ENCODE data around the gene TFPI. TPM values are rescaled to one million over a fixed set of nuclear protein-coding genes. Genes with fewer than 3 reads are reported as not detected.

The TFPI gene
- 301 and 437 TPM in 2 replicates for total RNA-seq

GRCh38 chr2:187554011-187554703 is at the start of gene TFPI:
TSS of gene TFPI (minus strand) at chr2:187554435. CDS start at chr2:187503768, 50,667 bp downstream.

Other genes with a start within 250 kb of the TFPI start
- 21.4 and 36.6 TPM in 2 replicates for gene CALCRL, start 106.2 kb downstream of the TFPI start, total RNA-seq